Pancreas (tissue), 10 donors: ENCODE data around the gene CLDN7. TPM values are rescaled to one million over a fixed set of nuclear protein-coding genes. Genes with fewer than 3 reads are reported as not detected.
A peak's percentile ranks its signal among the peaks of the same experiment; 100 is the strongest.

Experiments
- ATAC-seq, 4 donors: fragments of 200-7000 bp; cut with Tn5 transposase; one replicate each; pipeline versions ENCODE4 v1.8.0 to v1.9.1; 2020; ENCODE audit warnings: mild to moderate bottlenecking in 4 of 4, moderate library complexity in 4 of 4
- DNase-seq, 6 donors: peaks; one replicate each; pipeline ENCODE4 v3.0.0-alpha.2; 2020
- FAIRE-seq: peaks from 2 replicates; lab custom pipeline; 2012; peaks lifted over from hg19 to GRCh38; lab: Jason Lieb, UNC
- H3K27ac ChIP-seq, 4 donors: fragments of 200-600 bp; sonication (generic); 1 replicate in 3 of 4; 2 replicates in 1 of 4; pipeline versions ENCODE4 v1.5.0 to v1.8.0; 2020
- H3K27me3 ChIP-seq, 4 donors: fragments of 200-600 bp; one replicate each; pipeline ENCODE4 v1.8.0; 2021
- H3K36me3 ChIP-seq, 3 donors: fragments of 200-600 bp; sonication (generic) in 1 of 3; one replicate each; pipeline versions ENCODE4 v1.5.0 to v1.8.0; 2020 to 2021
- H3K4me1 ChIP-seq, 3 donors: fragments of 200-600 bp; one replicate each; pipeline ENCODE4 v1.8.0; 2021
- H3K4me3 ChIP-seq, 4 donors: fragments of 200-600 bp; sonication (generic) in 2 of 4; one replicate each; pipeline versions ENCODE4 v1.5.0 to v1.8.0; 2020 to 2021
- H3K9me3 ChIP-seq, 4 donors: fragments of 200-600 bp; one replicate each; pipeline ENCODE4 v1.8.0; 2021
- CTCF ChIP-seq, 4 donors: fragments of 200-600 bp; sonication (generic) in 3 of 4; IDR thresholded peaks; one replicate each; pipeline versions ENCODE4 v1.5.0 to v1.8.0; 2021; ENCODE audit warnings: antibody characterized with exemption in 4 of 4
- WGBS, 2 donors: extraction: QIAGEN DNeasy Blood & Tissue Kit; methylation state at CpG; one replicate each; pipeline ENCODE4 v1.1.7; 2013; 5-methylcytosine and 5-hydroxymethylcytosine counted together
- intact Hi-C, 3 donors: fragments of 100-400 bp; cut with DNase I; formaldehyde crosslinking; loops; one replicate each; pipeline versions ENCODE4 v1.11.1 to v1.14.2; 2022
- polyA plus RNA-seq, 2 donors: library from polyadenylated mRNA; stranded (reverse); fragments of 200-250 nt; gene quantifications; one replicate each; pipeline ENCODE4 v1.2.3, GENCODE V29; 2013
- total RNA-seq, 6 donors: library from RNA; stranded (reverse); fragmentation: NEBNext Ultra II Directional in 4 of 6; extraction: Animal tissue kit (Norgen Biotek cat#: 25700) in 4 of 6; gene quantifications; one replicate each; pipeline versions ENCODE4 v1.2.1 to v1.2.4, GENCODE V29; 2021 to 2023
- donor health status: healthy with polysubstance abuse.
- donor health status: DM: no; HTN: no; CAD: no; lungs with moderate emphysema.
- donor health status: DM: no; HTN: no; CAD: no.
- donor health status: control.
- donor health status: control.
- donor health status: Bipolar disorder and iron deficiency.
- donor health status: DM: yes; HTN: yes; CAD: no.
- donor health status: DM: no; HTN: no; CAD: no.
- donor health status: DM: no; HTN: no; CAD: no.
- donor health status: DM: yes; HTN: yes; CAD: no.

The CLDN7 gene
- total and polyA plus RNA-seq, 8 donors: 49.1 to 89.7 (median 62.4) TPM

- Histone ChIP-seq H3K27ac (peak overlapping the region; percentile 94 to 99 (median 96)), H3K9me3 (no peaks in the 10 kb centered on the region), H3K4me3 (peak overlapping the region; percentile 64 to 82 (median 74)), H3K4me1 (peaks cover 14 to 17% (median 15%) of the 10 kb centered on the region in 3 donors), H3K27me3 (no peaks in the 10 kb centered on the region), H3K36me3 (peaks cover 0 to 4% (median 3%) of the 10 kb centered on the region in 3 donors)
- intact Hi-C loops: no loop called here
- TF ChIP-seq CTCF (IDR thresholded peaks at IDR 0.05): no peak
- 0% methylated on average over 44 to 49 of the region's 49 CpGs for WGBS, 2 donors
- FAIRE-seq (no peak), DNase-seq (peak; percentile 96 to 98 (median 96)), ATAC-seq (peak; percentile 62 to 79 (median 68))
Measured at GRCh38 chr17:7242717-7243452, 19.4 kb downstream of the CLDN7 start.

GRCh38 chr17:7241783-7242716 is 20.2 kb downstream of the CLDN7 start, which contains the start of gene GABARAP:
Gene GABARAP, minus strand, starts transcription at chr17:7242449. Its CDS starts 119 bp downstream, at chr17:7242330.
- peak within 1 kb of the TSS; percentile 64 to 82 (median 74) for H3K4me3 ChIP-seq
- no peak for TF ChIP-seq CTCF (IDR thresholded peaks at IDR 0.05)
- FAIRE-seq (no peak), ATAC-seq (peak; percentile 63 to 73 (median 68)), DNase-seq (peak; percentile 91 to 95 (median 94))
- H3K27ac ChIP-seq: peak within 1 kb of the TSS; percentile 94 to 99 (median 96)
- H3K4me1 ChIP-seq: peaks cover 14 to 18% (median 15%) of the 10 kb centered on the region in 3 donors
- WGBS, 2 donors: 0% methylated on average over 62 of the region's 62 CpGs
- H3K36me3 ChIP-seq: peaks cover 0 to 4% (median 3%) of the 10 kb centered on the region in 3 donors
- H3K27me3 ChIP-seq: no peaks in the 10 kb centered on the region
- H3K9me3 ChIP-seq: no peaks in the 10 kb centered on the region
- intact Hi-C loops: no loop called here

GRCh38 chr17:7241090-7241733 is 21.1 kb downstream of the CLDN7 start:
- 12 to 17% methylated on average over 9 of the region's 9 CpGs for WGBS, 2 donors
- intact Hi-C loops: no loop called here
- H3K27ac ChIP-seq: peak overlapping the region; percentile 94 to 99 (median 96)

More at GRCh38 chr17:7241090-7241733, 21.1 kb downstream of the CLDN7 start:
- Histone ChIP-seq H3K4me3 (peak overlapping the region; percentile 64 to 82 (median 74)), H3K4me1 (peaks cover 14 to 19% (median 15%) of the 10 kb centered on the region in 3 donors), H3K9me3 (no peaks in the 10 kb centered on the region), H3K27me3 (no peaks in the 10 kb centered on the region), H3K36me3 (peaks cover 0 to 3% (median 0%) of the 10 kb centered on the region in 3 donors)
- no peak for DNase-seq
- ATAC-seq: no peak
- no peak for TF ChIP-seq CTCF (IDR thresholded peaks at IDR 0.05)
- FAIRE-seq: no peak
